ENCODE data around the gene TMEM115.
A peak's percentile ranks its signal among the peaks of the same experiment; 100 is the strongest.

The TMEM115 gene

GRCh38 chr3:50322115-50322385 lies 37.3 kb downstream of the TMEM115 start:
- TF ChIP-seq CTCF (conservative IDR thresholded peaks at IDR 0.05; ENCODE audit: low read length): no peak
- H3K4me3 ChIP-seq (ENCODE audit: low read length): peak overlapping the region; percentile 71
- DNase-seq (ENCODE audit: low read depth): no peak

GRCh38 chr3:50321336-50322114 lies 37.8 kb downstream of the TMEM115 start:
- DNase-seq (ENCODE audit: low read depth): peak; percentile 84
- peak overlapping the region; percentile 71 for H3K4me3 ChIP-seq (ENCODE audit: low read length)
- TF ChIP-seq CTCF (conservative IDR thresholded peaks at IDR 0.05; ENCODE audit: low read length): peak; percentile 42

- TF ChIP-seq CTCF (conservative IDR thresholded peaks at IDR 0.05; ENCODE audit: low read length): no peak
- peak; percentile 50 for DNase-seq (ENCODE audit: low read depth)
- peak overlapping the region; percentile 71 for H3K4me3 ChIP-seq (ENCODE audit: low read length)
Measured at GRCh38 chr3:50320853-50321335, 38.4 kb downstream of the TMEM115 start.

GRCh38 chr3:50319894-50320625 lies 39.3 kb downstream of the TMEM115 start:
- no peak for DNase-seq (ENCODE audit: low read depth)
- no peak for TF ChIP-seq CTCF (conservative IDR thresholded peaks at IDR 0.05; ENCODE audit: low read length)
- peak overlapping the region; percentile 71 for H3K4me3 ChIP-seq (ENCODE audit: low read length)

GRCh38 chr3:50319181-50319893 lies 40.0 kb downstream of the TMEM115 start:
- DNase-seq (ENCODE audit: low read depth): no peak
- H3K4me3 ChIP-seq (ENCODE audit: low read length): no peak overlapping the region
- TF ChIP-seq CTCF (conservative IDR thresholded peaks at IDR 0.05; ENCODE audit: low read length): no peak

GRCh38 chr3:50318615-50319014 lies 40.7 kb downstream of the TMEM115 start:
- no peak for DNase-seq (ENCODE audit: low read depth)
- no peak overlapping the region for H3K4me3 ChIP-seq (ENCODE audit: low read length)
- TF ChIP-seq CTCF (conservative IDR thresholded peaks at IDR 0.05; ENCODE audit: low read length): no peak
